NAMALWA (cell line): ENCODE data around the gene MAPK6.

Source experiments
- DNase-seq: peaks from one replicate; pipeline ENCODE4 v3.0.0-alpha.2; 2015; ENCODE audit warnings: low spot score

The MAPK6 gene

DNA sequence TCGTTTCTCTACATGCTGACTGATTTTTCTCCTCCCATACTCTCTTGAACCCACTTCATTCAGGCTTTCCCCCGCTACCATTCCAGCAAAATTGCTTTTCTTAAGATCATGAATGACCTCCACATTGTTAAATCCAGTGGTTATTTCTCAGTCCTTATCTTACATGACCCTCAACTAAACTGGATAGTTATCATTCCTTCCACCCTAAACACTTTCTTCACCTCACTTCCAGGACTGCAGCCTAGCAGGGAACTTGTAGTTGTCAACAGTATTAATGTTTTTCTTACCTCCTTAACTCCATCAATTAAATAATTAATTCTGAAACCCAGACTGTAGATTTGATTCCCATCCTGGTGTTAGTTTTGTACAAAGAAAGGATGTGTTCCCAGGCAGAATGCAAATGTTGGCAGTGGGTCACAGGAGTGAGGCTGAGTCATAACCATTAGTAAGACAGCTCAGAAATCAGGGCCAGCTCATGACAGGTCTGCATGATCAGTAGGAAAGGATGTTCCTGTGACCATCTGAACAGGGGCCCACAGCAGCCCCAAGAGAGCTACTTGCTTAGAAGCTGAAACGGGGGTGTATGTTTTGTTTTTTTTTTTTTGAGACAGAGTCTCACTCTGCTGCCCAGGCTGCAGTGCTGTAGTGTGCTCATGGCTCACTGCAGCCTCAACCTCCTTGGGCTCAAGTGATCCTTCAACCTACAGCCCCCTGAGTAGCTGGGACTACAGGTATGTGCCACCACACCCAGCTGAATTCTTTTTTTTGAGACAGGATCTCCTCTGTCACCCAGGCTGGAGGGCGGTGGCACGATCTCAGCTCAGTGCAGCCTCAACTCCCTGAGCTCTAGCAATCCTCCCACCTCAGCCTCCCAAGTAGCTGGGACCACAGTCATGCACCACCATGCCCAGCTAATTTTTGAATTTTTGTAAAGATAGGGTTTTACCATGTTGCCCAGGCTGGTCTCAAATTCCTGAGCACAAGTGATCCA lies 84.5 kb downstream of the MAPK6 start:
- DNase-seq = no peak

DNA sequence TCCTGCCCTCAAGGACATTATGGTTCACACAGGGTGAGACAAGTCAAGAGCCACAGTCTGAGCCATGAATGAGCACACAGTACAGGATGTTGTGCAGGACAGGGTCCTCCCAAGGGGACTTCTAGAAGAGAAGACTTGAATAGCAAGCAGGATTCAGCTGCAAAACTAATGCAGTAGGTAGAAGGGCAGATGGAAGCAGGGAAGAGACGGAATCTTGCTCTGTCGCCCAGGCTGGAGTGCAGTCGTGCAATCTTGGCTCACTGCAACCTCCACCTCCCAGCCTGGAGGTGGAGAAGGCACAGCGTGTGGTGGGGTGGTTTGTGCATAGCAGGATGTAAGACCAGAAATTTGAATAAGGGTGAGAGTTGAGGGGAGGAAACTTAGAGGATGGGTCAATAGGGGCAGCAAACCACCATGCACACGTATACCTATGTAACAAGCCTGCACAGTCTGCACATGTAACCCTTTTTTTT lies 85.5 kb downstream of the MAPK6 start:
- no peak for DNase-seq

DNA sequence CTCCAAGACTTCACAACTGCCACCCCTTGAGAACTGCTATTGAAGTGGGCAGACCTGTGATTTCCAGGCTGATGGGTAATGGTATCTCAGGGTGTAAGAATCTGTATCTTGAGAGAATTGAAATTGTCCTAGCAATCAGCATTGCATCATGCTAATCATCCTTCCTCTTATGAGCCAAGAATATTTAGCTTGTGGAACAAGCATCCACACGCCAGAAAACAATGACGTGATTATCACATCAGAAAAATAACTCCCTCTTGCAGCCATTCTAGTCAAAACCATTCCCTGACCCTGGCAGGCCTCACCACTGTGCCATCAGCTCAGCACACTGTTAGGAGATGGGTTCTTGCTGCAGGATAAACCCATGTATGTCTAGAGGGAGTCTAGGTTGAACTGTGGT lies 86.8 kb downstream of the MAPK6 start:
- no peak for DNase-seq

DNA sequence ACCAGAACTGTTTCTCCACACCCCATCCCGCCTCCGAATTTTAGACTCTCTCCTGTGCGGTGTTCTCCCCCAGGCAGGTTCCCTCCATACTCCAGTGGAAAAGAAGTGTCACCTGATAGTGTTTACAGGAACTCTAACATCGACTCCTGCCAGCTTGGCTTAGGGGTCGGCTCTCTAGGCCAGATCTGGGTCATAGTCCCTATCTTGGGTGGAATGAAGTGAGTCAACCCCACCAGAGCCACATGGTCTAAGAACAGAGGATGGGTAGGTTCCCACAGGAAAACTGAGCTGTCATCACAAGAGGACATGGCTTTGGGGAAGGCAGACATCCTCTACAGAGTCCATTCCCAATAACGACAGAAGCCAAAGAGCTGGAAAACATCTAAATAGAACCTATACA lies 87.6 kb downstream of the MAPK6 start:
- no peak for DNase-seq

DNA sequence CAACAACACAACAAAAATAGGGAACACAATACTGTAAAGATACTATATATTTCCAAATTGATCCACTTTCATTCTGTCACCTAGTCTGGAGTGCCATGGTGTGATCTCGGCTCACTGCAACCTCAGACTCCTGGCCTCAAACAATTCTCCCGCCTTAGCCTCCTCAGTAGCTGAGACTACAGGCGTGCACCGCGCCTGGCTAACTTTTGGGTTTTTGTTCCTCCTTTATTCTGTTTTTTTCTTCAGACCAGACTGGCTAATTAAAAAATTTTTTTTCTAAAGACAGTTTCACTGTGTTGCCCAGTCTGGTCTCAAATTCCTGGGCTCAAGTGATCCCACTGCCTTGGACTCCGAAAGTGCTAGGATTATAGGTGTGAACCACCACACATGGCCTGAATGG lies 88.2 kb downstream of the MAPK6 start:
- DNase-seq = no peak

DNA sequence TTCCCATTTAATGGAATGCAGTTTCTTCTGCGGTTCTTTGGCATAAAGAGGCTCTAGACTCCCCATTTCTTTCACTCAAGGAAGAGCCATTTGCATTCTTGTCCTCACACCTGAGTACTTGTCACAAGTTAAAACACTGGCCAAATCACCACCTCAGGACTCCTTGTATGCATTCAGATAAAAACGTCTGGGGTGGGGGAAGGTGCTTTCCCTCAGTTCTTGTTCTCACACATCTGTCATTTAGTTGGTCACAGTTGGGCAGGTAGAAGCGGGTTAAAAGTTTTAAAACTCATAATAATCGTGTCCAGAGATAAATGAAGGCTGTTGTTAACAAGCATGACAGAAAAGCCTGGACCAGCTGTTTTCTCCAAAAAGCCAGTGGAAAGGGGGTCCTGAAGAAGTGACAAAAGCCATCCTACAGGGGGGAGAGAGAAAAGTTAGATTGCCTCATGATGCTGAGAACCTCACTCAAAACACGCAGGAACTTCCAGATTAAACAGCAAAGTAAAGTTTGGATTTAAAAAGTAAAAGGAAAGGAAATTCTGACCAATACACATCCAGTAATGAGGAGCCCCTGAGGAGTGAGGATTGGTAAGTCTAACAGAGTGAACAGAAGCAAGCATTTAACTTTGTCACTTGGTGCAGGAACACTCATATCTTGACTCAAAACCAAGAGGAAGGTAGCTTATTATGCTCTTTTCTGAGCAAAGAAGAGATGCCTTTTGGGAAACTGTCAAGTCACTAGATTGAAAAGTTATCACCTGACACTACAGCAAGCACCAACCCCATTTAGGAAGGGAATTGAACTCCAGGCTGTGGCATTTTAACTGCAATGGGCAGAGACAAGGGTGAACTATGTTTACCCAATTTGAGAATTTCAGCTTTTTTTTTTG lies 90.8 kb downstream of the MAPK6 start:
- DNase-seq = no peak

DNA sequence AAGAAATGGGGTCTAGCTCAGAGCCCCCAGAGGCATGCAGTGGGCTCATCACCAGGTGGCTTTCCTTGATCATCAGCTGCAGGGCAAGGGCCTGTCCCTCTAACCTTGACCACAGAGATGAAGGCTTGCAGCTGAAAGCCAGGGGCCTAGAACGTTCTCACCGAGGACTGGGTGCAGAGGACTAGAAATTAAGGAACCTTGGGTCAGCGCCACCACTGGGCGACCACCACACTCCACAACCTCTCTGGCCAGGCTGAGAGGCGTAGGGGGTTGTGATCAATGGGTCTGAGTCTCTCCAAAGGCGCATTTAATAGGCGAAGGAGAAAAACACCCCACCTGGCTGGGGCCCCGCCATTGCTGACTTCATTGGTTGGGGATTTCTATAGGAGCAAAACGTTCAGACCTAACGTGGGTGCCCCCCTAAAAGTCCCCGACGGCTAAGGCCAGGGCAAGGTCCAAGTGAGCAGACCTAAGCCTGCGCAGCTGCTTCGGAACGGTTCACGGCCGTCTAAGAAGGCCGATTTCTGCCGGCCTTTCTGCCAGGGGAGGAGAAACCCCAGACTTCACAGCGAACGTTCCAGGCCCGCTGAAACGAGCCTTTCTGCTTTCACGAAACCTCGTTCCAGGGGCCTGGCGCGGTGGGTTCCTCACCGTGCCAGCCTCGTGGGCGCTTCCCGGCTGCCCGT lies 92.6 kb downstream of the MAPK6 start:
- DNase-seq = no peak

DNA sequence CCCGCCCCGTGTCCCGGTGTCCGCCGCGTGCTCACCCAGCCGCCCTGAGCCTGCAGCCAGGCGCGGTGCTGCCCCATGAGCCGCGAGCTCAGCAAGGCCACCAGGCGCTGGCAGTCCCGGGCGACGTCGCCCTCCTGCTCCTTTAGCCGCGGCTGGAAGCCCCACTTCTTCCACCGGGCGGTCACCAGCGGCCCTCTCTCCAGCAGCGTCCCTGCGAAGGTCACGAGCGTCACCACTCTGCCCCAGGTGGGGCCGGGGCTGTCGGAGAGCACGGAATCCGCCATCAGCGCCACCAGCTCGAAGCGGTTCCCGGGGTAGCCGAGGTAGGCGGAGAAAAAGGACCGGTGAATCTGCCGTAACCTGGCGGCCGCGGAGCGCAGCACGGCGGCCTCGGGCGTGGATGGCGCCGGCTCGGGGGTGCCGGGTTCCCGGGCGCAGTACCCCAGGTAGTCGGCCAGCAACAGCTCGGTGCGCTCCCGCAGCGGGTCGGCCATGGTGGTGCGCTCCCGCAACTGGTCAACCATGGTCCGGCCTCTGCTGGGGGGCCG lies 93.3 kb downstream of the MAPK6 start:
- DNase-seq = no peak

DNA sequence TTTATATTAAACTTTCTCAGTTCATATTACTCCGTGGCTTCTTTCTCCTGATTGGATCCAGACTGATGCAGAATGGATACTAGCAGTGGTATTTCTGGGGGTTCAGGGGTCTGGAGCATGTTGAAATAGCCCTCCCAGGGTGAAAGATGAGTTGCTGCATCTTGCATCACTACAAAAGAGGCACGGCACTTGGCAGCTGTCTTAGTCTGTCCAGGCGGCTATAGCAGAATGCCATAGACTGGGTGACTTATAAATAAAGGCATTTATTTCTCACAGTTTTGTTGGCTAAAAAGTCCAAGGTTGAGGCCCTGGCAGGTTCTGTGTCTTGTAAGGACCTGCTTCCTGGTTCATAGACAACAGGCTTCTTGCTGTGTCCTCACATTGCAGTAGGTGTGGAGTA lies 94.2 kb downstream of the MAPK6 start:
- no peak for DNase-seq

DNA sequence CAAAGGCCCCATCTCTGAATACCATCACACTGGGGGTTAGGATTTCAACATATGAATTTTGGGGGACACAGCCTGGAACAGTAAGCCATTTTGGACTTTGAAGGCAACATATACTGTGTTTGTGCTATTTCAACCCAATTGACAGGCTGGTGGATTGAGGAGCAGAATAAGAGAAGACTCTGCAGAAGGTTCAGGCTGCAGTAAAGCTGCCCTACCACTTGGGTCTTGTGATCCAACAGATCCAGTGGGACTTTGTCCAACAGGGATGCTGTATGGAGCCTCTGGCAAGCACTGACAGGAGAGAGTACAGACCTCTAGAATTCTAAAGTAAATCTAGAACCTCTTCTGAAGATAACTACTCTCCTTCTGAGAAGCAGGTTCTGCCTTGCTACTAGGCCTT lies 94.7 kb downstream of the MAPK6 start:
- DNase-seq = no peak

DNA sequence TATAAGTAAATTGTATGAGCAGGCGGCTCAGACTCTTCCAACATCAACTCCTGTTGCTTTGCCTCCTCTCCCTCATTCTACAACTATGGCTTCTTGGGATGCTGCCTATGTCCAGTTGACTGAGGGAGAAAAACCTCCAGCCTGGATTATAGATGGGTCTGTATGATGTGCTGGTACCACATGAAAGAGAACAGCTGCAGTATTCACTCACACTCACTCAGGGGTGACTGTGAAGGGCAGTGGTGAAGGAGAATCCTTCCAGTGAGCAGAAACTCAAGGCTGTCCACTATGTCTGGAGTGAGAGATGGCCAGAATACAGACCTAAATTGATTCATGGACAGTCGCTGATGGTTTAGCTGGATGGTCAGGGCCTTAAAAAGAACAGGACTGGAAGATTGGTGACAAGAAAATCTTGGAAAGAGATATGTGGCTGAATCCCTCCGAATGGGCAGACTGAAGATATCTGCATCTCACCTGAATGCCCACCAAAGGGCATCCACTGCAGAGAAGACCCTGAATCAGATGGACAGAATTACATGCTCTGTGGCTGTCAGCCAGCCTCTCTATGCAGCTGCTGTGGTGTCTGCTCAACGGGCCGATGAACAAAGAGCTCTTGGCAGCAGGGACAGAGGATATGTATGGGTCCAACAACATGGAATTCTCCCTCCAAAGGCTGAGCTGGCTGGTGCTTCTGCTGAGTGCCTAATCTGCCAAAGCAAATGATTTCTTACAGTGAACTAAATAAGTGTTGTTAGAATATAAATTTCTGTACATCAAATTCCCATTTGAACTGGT lies 95.4 kb downstream of the MAPK6 start:
- DNase-seq = no peak

DNA sequence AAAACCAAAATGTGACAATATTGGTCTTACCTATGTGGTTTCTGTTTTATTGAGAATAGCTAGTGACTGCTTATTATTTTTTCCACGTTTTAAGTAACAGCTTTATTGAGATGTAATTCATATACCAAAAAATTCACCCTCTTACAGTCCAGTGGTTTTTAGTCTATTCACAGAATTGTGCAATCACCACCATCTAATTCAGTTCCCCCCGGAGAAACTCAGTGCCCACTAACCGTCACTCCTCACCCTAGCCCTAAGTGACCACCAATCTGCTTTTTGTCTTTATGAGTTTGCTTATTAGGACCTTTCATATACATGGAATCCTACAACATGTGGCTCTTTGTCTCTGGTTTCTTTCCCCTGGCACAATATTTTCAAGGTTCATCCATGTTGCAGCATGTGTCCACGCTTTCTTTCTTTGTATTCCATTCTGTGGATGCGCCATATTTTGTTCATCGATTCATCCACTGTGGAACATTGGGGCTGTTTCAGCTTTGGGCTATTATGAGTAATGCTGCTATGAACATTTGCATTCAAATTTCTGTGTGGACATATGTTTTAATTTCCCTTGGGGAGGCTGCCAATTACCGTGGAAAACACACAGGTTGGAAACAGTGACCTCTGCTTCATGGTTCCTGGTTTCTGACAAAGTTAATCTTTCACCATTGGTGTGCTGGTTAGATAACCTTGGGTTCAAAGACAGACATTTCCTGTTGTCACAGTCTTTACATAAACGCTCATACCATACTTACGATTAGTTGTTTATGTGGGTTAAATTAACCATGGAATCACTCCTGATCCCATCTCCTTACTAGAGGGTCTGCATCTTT lies 96.8 kb downstream of the MAPK6 start:
- DNase-seq = no peak
